G401 (cell line): Measurements from ENCODE around the gene THBS4. TPM values are rescaled to one million over a fixed set of nuclear protein-coding genes. Genes with fewer than 3 reads are reported as not detected.
"Not testable (repeated sequence)": the region's sequence is repeated elsewhere in the genome, so short reads cannot be mapped to it uniquely, and the experiment has no call there.

Experiments
- DNase-seq: peaks from one replicate; pipeline ENCODE4 v3.0.0-alpha.2; 2015; ENCODE audit warnings: low spot score
- in situ Hi-C: cut with HindIII; loops from 2 replicates; pipeline ENCODE4 v1.10.0; 2016; ENCODE audit warnings: low sequenced_read_pairs, mixed read lengths
- total RNA-seq: library from RNA; depleted of rRNA; stranded (reverse); fragments of >200 nt; shearing (Covaris generic); gene quantifications from 2 replicates; pipeline ENCODE4 v1.2.3, GENCODE V29; 2014

Gene THBS4
- total RNA-seq, 1 experiment from 2014 or later: 1.9 TPM

DNA sequence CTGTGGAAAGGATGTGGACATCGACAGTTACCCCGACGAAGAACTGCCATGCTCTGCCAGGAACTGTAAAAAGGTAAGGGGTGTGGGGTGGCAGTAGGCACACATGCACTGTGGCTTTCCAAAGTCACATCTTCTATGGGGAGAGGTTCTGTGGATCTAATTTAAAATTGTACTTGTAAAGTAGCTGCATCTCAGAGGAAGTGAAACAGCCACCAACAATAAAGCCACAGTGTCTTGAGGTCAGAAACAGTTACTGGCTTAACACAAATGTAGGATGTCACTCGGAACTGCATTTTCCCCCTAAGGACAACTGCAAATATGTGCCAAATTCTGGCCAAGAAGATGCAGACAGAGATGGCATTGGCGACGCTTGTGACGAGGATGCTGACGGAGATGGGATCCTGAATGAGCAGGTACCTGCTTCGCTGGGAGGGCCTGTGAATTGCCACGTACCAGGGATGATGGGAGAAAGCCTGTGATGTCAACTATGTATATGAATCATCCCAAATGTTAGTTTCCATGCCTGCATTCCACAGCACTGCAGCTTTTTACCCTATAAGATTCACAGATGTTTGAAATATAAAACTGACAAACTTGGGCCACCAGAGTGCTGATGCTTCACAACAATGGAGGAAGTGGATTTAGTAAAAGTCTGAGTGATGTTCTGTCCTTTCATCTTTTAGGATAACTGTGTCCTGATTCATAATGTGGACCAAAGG lies 35.3 kb downstream of the THBS4 start:
- in situ Hi-C loops: no loop called here
- DNase-seq: no peak

DNA sequence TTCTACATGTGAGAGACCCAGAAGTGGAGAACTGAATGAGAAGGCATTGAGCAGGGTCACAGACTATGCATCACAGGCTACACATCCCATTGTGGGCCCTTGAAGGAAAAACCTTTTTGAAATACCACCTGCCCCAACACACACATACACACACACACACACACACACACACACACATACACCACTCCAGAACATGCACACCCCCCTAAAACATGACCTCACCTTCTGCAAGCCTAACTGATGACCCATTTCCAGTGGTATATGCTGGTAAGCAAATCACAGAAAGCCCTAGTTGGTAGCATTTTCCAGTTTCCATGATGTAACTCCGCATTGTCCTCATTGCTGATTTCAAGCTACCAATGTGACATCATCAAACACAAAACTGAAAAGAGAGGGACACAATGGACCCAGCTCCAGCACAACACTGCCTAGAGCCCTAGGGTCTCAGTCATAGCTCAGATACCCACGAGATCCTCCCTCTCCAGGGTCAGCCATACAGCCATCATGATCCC lies 36.4 kb downstream of the THBS4 start:
- no peak for DNase-seq
- in situ Hi-C loops: no loop called here

DNA sequence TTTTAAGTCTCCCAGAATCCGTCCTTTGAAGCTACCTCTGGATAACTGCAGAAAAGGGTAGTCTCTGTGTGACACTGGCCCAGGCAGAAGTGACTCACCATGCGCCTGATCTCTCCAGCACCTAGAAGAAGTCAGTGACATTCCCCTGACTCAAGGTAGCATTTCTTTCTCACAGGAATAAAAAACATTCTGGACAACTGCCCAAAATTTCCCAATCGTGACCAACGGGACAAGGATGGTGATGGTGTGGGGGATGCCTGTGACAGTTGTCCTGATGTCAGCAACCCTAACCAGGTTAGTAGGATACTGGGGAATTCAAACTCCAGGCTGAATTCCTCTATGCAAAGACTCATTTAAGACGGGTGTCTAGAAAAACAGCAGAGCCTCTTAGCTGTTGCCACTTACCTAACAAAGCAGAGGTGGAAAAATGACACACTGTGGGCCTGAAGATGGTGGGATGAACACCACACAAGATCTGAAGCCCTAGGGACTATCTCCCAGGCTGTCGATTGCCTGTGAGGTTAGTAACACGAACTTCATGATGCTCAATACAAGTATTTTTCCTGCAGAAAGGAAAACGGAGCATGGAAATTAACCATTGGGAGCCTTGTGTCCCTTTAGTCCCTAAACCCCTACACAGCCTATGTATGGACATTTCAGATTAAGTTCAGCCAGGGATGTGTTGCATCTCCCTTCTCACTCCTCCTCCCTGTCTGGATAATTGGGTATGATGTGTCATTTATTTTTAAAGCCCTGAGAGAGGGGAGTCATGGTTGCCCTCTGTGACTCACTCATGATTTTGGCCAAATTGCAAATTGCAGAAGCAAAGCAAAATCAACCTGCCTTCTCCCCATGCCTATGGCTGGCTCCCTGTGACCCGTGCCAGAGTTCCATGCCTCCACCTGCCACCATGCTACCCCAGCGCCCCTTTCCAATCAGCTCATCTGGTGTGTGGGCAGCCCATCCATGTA lies 37.2 kb downstream of the THBS4 start:
- DNase-seq: no peak
- in situ Hi-C loops: no loop called here

DNA sequence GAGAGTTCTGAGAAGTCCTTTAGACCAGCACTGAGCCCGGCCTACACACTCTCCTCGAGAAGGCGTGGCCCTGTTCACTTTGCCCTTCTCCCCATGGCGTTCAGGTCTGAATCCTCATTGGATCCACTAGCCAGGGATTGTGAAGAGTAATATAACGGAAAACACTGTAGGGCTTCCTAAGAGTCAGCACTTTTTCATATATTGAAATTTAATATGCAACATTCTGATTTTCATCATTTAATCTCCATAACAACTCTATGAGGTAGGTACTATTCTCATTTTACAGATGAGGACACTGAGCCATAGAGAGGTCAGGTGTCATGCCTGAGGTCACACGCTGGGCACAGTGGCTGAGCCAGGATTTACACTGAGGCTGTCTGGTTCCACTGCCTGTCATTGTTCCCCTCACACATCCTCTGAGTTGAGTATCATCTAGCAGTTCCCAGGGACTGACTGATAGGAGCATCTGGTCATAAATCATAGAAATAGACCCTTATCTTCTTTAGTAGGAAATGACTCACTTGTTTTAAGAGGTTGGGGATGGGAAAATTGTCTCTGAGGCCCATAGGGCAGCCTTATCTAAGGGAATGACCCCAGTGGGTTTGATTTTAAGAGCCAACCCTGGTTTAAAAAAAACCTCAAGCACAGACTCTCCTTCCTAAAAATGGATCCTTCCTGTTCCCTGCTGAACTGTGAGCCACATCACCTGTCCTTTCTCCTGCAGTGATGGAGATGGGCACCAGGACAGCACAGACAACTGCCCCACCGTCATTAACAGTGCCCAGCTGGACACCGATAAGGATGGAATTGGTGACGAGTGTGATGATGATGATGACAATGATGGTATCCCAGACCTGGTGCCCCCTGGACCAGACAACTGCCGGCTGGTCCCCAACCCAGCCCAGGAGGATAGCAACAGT lies 41.2 kb downstream of the THBS4 start:
- no peak for DNase-seq
- in situ Hi-C loops: no loop called here

DNA sequence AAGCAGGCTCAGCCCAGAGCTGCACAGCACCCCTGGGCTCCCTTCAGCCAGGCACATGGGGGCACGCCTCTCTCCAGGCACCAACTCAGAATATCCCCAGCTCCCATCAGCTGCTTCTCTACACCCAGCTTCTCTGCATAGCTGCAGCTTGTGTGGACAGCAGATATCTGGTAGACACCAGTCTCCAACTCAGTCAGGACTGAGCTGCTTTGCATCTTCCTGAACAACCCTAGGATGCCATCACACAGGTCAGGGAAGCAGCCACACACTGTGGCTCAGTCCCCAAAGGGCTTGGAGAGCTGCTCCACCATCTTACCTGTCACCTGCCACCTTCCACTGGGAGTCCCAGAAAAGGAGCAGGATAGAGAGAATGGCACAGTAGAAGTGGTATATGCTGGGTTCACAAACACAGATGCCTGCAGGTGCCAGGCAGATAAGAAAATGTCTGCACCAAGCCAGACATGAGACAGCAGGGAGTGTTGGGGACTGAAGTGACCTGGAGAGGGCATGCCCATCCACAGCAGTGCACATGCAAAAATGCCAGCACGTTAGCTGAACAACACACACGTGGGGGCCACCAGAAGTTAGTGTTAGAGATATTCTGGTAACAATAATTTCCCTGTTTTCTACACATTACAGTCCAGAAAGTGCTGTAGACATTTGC lies 42.0 kb downstream of the THBS4 start:
- in situ Hi-C loops: no loop called here
- no peak for DNase-seq

DNA sequence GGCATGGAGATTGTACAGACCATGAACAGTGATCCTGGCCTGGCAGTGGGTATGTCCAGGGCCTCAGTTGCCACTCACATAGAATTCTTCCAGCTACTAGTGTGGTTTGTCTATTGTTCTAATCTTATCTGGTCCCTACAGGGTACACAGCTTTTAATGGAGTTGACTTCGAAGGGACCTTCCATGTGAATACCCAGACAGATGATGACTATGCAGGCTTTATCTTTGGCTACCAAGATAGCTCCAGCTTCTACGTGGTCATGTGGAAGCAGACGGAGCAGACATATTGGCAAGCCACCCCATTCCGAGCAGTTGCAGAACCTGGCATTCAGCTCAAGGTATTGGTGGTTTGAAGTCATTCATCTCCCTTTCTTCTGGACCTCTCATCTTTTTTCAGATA lies 43.8 kb downstream of the THBS4 start:
- in situ Hi-C loops: no loop called here
- DNase-seq: no peak

DNA sequence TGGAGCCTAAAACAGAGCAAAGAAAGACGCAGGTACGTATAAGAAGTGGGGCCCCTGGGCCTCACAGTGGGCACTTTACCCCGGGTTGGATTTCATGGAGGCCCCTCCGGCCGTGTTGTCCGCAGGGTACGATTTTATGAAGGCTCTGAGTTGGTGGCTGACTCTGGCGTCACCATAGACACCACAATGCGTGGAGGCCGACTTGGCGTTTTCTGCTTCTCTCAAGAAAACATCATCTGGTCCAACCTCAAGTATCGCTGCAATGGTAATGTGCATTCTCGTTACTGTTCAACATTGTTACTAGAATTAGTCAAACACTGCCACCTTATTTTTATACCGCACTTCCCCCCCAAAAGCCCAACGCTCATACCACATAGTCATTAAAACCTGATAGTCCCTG lies 47.1 kb downstream of the THBS4 start:
- in situ Hi-C loops: no loop called here
- DNase-seq: no peak

DNA sequence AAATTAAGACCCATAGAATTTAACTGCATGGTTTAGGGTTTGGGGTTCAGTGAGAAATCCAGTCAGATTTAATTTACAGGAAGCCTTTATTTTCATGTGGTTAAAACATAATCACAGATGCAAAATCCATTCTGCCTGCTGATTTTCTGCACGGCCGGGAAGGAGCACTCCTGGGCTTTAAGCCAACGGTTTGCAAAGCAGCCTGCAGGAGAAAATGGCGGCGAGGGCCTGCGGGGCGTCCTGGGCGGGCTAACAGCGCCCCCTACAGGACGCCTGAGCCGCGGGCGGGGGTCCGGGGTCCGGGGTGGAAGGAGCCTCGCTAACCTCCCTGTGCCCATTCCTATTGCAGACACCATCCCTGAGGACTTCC lies 47.6 kb downstream of the THBS4 start:
- in situ Hi-C loops: no loop called here

DNA sequence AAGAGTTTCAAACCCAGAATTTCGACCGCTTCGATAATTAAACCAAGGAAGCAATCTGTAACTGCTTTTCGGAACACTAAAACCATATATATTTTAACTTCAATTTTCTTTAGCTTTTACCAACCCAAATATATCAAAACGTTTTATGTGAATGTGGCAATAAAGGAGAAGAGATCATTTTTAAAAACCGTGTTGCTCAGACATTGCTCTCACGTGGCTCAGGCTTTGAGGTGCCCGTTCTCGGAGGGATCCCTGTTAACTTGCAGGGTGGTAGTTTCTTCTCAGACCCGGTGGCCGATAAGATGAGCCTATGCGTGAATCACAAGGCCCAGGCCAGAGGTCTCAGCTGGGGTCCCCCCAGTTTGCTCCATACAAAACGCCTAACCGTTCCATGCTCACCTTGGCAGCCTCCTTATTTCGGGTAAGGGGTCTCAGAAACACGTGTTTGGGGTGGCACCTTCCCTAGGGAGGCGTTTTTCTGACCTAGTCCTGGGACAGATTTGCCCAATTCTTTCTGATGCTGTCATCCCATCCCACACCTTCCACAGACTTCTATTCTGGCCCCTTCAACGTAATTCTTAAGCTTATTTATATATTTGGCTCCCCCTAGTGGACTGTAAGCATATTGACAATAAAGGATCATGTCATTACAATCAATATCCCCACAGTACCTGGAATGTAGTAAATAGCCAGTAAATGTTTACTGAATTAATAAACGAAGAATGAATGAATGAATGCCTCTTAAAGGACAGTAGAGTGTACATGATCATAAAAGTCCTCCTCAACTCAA lies 48.1 kb downstream of the THBS4 start:
- in situ Hi-C loops: no loop called here
- peak; percentile 74 for DNase-seq

More for the DNA sequence above, 47.6 kb downstream of the THBS4 start:
- peak; percentile 41 for DNase-seq

DNA sequence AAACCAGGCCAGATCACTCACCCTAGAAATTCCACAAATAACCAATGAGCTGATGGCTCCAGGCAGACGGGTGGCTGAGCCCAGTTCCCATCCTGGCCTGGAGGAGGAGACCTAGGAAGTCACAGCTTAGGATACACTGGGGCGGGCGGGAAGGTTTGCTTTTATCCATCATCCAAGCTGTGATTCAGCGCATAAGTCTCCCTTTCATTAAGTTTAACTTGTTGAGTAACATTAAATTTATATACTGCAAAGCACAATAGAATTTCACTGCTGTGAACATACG lies 55.7 kb downstream of the THBS4 start:
- in situ Hi-C loops: no loop called here

DNA sequence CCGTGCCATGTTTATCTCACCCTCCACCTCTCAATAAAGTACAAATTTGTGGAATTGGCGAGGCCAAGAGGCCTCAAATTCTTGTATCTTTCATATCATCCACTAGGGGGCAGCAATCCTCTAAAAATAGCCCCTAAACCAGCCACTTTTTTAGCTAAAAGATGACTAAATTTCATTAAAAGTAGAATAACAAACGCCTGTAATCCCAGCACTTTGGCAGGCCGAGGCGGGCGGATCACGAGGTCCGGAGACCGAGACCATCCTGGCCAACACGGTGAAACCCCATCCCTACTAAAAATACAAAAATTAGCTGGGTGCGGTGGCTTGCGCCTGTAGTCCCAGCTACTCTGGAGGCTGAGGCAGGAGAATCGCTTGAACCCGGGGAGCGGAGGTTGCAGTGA lies 56.6 kb downstream of the THBS4 start:
- in situ Hi-C loops: not testable (repeated sequence)

More for the DNA sequence above, 55.7 kb downstream of the THBS4 start:
- DNase-seq: no peak

DNA sequence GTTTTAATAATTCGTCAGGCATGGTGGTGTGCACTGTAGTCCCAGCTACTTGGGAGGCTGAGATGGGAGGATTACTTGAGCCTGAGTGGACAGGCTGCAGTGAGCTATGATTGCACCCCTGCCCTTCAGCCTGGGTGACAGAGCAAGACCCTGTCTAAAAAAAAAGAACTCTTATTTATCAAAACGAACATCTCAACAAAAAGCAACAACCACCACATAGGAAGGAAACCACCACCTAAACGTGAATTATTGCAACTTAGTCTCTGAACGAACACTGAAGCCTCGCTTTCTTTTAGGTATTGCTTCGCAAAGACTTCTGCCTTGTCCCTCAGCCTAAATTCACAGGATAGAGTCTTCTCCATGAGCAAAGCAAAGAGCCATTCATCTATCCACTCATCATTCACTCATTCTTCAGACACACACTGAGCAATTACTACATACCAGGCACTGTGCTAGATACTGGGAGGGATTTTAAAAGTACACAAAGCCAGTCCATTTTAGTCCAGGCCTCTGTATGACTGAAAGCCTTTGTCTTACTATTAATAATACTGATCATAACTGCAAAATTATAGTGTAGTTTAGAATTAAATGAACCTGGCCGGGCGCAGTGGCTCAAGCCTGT lies 57.4 kb downstream of the THBS4 start:
- in situ Hi-C loops: no loop called here
- DNase-seq: no peak

More for the DNA sequence above, 56.6 kb downstream of the THBS4 start:
- DNase-seq: peak; percentile 64

DNA sequence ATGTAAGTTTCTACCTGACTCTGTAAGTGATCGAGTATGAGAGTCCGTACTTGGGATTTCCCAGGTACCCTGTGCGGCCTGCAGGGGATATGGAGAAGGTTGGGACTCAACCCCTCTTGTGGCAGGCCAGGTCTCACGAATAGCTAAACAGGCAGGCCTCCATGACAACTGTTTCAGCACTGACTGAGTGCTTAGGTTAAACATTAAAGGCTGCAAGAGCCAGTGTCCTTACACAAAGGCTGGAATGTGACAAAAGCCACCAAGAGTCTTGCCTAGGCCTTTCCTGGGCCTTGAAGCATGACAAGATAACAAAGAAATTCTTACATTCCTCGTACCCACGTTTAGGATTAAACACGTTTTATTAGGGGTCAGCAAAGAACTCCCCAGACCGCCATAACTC lies 58.6 kb downstream of the THBS4 start:
- DNase-seq: no peak
- in situ Hi-C loops: no loop called here

DNA sequence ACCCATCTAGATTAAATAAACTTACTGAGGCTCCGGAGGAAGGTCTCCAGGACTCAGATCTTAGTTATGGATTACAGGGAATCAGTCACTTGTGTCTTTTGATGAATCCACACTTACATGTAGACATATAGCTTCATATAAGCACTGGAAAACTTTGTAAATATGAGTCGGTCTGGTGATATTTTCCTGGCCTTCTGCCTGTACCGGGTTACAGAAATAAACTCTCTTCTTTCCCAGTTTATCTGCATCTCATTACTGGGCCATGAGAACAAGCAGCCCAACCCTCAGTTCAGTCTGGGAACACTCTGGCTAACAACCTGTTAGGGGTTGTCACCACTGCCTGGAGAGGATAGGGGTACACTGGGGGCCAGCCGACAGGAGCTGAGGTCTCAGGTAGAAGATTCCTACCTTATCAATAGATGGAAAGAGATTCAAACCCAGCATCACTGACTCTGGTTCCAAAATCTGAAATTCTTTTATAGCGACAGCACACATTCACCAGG lies 59.1 kb downstream of the THBS4 start:
- in situ Hi-C loops: no loop called here
- no peak for DNase-seq

DNA sequence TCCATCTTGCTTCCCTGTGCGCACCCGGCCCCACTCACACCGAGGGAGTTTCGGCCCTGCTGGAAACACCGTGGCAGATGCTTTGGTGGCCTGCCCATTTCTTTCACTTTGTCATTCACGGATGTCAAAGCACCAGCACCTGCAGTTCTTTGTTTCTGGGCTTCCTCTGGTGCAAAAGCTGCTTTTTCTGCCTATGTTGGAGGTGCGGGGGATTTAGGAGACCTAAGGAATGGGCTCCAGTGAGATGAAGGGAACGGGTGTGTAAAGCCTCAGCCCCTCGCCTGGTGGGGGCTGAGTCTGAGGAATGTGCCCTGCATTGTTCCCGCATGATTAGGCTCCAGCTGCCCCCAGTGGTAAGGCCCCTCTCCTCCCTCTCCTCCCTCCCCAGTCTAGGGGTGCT lies 62.3 kb downstream of the THBS4 start:
- in situ Hi-C loops: no loop called here
- no peak for DNase-seq

DNA sequence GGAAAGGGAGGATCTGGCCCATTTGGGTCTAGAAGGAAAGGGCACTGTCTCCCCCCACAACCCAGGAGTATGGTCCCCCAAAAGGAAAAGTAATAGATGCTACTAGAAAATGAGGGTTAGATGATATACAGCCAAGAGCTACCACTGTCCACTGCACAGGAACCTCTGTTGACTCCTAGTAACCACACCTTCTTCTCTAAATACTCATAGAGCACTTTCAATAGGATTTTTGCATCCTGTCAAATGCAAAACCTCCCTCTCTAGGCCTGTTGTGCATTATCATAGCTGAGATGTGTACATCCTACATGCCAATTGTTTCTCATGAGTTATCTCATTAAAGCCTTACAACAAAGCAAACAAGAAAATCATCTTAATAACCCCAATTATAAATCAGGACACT lies 66.8 kb downstream of the THBS4 start:
- no peak for DNase-seq
- in situ Hi-C loops: no loop called here

DNA sequence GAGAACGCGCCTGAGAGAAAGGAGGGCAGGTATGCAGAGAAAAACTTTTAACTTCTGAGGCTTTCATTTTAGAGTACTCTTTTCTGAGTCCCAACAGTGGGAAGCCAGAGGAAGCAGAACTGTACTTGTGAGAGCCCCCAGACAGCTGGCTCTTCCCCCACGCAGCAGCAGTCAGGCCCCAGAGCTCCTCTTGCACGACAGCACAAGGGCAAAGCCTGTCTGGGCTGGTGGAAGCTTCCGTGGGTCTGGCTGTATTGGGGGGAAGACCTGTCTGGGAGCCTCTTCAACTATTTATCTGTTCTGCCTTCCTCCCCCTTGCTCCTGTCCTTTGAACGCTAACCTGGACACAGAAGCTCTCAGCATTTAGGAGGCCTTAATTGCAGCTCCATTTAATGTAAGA lies 68.2 kb downstream of the THBS4 start:
- in situ Hi-C loops: no loop called here
- DNase-seq: no peak
